ENCODE data around the gene ASCC2. TPM values are rescaled to one million over a fixed set of nuclear protein-coding genes. Genes with fewer than 3 reads are reported as not detected.

The ASCC2 gene
- total and polyA plus RNA-seq, 10 donors: 34.1 to 89.0 (median 62.9) TPM

- 81 to 95% (median 88%) methylated on average over 5 of the region's 5 CpGs for WGBS, 5 donors
- TF ChIP-seq POLR2A (IDR thresholded peaks at IDR 0.05) (no peak), POLR2AphosphoS5 (IDR thresholded peaks at IDR 0.05) (no peak), CTCF (IDR thresholded peaks at IDR 0.05 in 8 of 11, conservative IDR thresholded peaks at IDR 0.05 in 3 of 11) (no peak)
- Histone ChIP-seq H3K9me3 (no peaks in the 10 kb centered on the region), H3K27ac (no peak overlapping the region), H3K36me3 (peaks cover 13 to 100% (median 86%) of the 10 kb centered on the region in 6 donors), H3K4me3 (no peak overlapping the region), H3K27me3 (replicated peaks in 1 of 7) (no peaks in the 10 kb centered on the region), H3K4me1 (peaks cover 11 to 42% (median 26%) of the 10 kb centered on the region in 6 donors)
- DNase-seq: no peak
- intact Hi-C loops (cut with DNase I; ENCODE audit: low total_unique reads): no loop called here
Measured at GRCh38 chr22:29801153-29801552, 36.9 kb downstream of the ASCC2 start.

- peak; percentile 90 for DNase-seq
- no peaks in the 10 kb centered on the region for H3K27me3 ChIP-seq (replicated peaks in 1 of 7)
- WGBS, 5 donors: 33 to 62% (median 36%) methylated on average over 5 to 8 of the region's 8 CpGs
- H3K9me3 ChIP-seq: no peaks in the 10 kb centered on the region
- H3K27ac ChIP-seq: peak overlapping the region in 7 of 8 donors; percentile 67 to 83 (median 76)
- intact Hi-C loops (cut with DNase I; ENCODE audit: low total_unique reads): no loop called here
- H3K36me3 ChIP-seq: peaks cover 6 to 100% (median 84%) of the 10 kb centered on the region in 6 donors
- peak; percentile 74 to 84 (median 75) for TF ChIP-seq POLR2AphosphoS5 (IDR thresholded peaks at IDR 0.05)
- TF ChIP-seq CTCF (IDR thresholded peaks at IDR 0.05 in 8 of 11, conservative IDR thresholded peaks at IDR 0.05 in 3 of 11): peak in 3 of 11 experiments; percentile 18 to 33 (median 29)
- TF ChIP-seq POLR2A (IDR thresholded peaks at IDR 0.05): no peak
- H3K4me1 ChIP-seq: peaks cover 11 to 42% (median 26%) of the 10 kb centered on the region in 6 donors
- peak overlapping the region in 1 of 8 donors; percentile 32 for H3K4me3 ChIP-seq
Measured at GRCh38 chr22:29799217-29799680, 38.8 kb downstream of the ASCC2 start.

- Histone ChIP-seq H3K36me3 (peaks cover 2 to 100% (median 83%) of the 10 kb centered on the region in 6 donors), H3K4me1 (peaks cover 11 to 42% (median 26%) of the 10 kb centered on the region in 6 donors), H3K27ac (peak overlapping the region in 7 of 8 donors; percentile 67 to 83 (median 76)), H3K27me3 (replicated peaks in 1 of 7) (no peaks in the 10 kb centered on the region), H3K4me3 (peak overlapping the region in 1 of 8 donors; percentile 32), H3K9me3 (no peaks in the 10 kb centered on the region)
- no peak for DNase-seq
- TF ChIP-seq POLR2A (IDR thresholded peaks at IDR 0.05) (no peak), POLR2AphosphoS5 (IDR thresholded peaks at IDR 0.05) (no peak), CTCF (IDR thresholded peaks at IDR 0.05 in 8 of 11, conservative IDR thresholded peaks at IDR 0.05 in 3 of 11) (no peak)
- WGBS, 5 donors: 62 to 70% (median 63%) methylated on average over 2 of the region's 2 CpGs
- intact Hi-C loops (cut with DNase I; ENCODE audit: low total_unique reads): no loop called here
Measured at GRCh38 chr22:29798801-29799200, 39.3 kb downstream of the ASCC2 start.

- WGBS, 5 donors: 33 to 66% (median 49%) methylated on average over 6 of the region's 6 CpGs
- Histone ChIP-seq H3K4me3 (no peak overlapping the region), H3K36me3 (peaks cover 2 to 100% (median 83%) of the 10 kb centered on the region in 6 donors), H3K9me3 (no peaks in the 10 kb centered on the region), H3K27ac (peak overlapping the region in 7 of 8 donors; percentile 67 to 83 (median 76)), H3K27me3 (replicated peaks in 1 of 7) (no peaks in the 10 kb centered on the region), H3K4me1 (peaks cover 11 to 42% (median 26%) of the 10 kb centered on the region in 6 donors)
- TF ChIP-seq CTCF (IDR thresholded peaks at IDR 0.05 in 8 of 11, conservative IDR thresholded peaks at IDR 0.05 in 3 of 11) (no peak), POLR2AphosphoS5 (IDR thresholded peaks at IDR 0.05) (no peak), POLR2A (IDR thresholded peaks at IDR 0.05) (no peak)
- intact Hi-C loops (cut with DNase I; ENCODE audit: low total_unique reads): no loop called here
- DNase-seq: no peak
Measured at GRCh38 chr22:29798318-29798717, 39.8 kb downstream of the ASCC2 start.

Data from spleen (tissue), 11 donors.